ENCODE data around the gene IGF2BP2.

DNA sequence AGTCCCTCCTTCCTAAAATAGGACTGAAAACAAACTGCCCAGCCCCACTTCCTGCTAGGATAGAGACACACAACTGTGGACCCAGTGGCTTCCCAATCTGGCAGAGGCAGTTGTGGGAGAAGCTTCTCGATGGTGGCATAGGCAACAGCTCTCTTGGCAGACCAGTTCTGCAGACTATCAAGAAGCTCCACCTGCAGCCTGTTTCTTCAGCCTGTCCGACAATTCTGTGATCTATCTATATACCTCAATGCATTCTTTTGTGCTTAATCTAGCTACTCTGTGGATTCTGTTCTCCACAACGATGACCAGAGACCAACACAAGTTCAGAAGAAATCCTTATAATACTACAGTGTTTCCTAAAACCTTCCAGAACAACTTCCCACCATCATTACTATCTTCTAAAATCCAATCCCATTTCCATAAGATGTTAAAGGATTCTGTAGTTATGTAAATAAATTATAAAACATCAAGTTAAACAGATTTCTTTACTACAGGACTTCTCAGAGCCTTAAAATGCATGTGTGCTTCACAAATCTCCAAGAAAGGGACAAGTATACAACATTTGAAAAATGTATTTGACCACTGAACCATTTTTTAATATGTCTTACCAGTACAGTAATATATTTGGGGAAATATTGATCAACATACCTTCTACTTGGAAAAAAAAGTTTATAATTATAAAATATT lies 57.7 kb downstream of the IGF2BP2 start:
- no peak for TF ChIP-seq SIN3A (IDR thresholded peaks at IDR 0.05; ENCODE audit: borderline replicate concordance, insufficient read depth, low read depth, low read length)
- TF ChIP-seq, protein P1, sequence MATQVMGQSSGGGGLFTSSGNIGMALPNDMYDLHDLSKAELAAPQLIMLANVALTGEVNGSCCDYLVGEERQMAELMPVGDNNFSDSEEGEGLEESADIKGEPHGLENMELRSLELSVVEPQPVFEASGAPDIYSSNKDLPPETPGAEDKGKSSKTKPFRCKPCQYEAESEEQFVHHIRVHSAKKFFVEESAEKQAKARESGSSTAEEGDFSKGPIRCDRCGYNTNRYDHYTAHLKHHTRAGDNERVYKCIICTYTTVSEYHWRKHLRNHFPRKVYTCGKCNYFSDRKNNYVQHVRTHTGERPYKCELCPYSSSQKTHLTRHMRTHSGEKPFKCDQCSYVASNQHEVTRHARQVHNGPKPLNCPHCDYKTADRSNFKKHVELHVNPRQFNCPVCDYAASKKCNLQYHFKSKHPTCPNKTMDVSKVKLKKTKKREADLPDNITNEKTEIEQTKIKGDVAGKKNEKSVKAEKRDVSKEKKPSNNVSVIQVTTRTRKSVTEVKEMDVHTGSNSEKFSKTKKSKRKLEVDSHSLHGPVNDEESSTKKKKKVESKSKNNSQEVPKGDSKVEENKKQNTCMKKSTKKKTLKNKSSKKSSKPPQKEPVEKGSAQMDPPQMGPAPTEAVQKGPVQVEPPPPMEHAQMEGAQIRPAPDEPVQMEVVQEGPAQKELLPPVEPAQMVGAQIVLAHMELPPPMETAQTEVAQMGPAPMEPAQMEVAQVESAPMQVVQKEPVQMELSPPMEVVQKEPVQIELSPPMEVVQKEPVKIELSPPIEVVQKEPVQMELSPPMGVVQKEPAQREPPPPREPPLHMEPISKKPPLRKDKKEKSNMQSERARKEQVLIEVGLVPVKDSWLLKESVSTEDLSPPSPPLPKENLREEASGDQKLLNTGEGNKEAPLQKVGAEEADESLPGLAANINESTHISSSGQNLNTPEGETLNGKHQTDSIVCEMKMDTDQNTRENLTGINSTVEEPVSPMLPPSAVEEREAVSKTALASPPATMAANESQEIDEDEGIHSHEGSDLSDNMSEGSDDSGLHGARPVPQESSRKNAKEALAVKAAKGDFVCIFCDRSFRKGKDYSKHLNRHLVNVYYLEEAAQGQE (IDR thresholded peaks at IDR 0.05; ENCODE audit: insufficient read depth in 1 of 2, low read depth in 2 of 2, low read length in 1 of 2): no peak
- TF ChIP-seq, protein P2, sequence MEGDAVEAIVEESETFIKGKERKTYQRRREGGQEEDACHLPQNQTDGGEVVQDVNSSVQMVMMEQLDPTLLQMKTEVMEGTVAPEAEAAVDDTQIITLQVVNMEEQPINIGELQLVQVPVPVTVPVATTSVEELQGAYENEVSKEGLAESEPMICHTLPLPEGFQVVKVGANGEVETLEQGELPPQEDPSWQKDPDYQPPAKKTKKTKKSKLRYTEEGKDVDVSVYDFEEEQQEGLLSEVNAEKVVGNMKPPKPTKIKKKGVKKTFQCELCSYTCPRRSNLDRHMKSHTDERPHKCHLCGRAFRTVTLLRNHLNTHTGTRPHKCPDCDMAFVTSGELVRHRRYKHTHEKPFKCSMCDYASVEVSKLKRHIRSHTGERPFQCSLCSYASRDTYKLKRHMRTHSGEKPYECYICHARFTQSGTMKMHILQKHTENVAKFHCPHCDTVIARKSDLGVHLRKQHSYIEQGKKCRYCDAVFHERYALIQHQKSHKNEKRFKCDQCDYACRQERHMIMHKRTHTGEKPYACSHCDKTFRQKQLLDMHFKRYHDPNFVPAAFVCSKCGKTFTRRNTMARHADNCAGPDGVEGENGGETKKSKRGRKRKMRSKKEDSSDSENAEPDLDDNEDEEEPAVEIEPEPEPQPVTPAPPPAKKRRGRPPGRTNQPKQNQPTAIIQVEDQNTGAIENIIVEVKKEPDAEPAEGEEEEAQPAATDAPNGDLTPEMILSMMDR (IDR thresholded peaks at IDR 0.05): no peak
- TF ChIP-seq POLR2AphosphoS5 (IDR thresholded peaks at IDR 0.05; ENCODE audit: low read depth, low read length): no peak
- TF ChIP-seq TCF7L2 (IDR thresholded peaks at IDR 0.05; ENCODE audit: low read depth, low read length): no peak
